Dedifferentiated amniotic fluid mesenchymal stem cell (primary cell): ENCODE data around the gene RIMS4.

Source experiments
- DNase-seq: peaks from one replicate; pipeline ENCODE4 v3.0.0-alpha.2; 2016; ENCODE audit errors: extremely low spot score

RIMS4 gene

DNA sequence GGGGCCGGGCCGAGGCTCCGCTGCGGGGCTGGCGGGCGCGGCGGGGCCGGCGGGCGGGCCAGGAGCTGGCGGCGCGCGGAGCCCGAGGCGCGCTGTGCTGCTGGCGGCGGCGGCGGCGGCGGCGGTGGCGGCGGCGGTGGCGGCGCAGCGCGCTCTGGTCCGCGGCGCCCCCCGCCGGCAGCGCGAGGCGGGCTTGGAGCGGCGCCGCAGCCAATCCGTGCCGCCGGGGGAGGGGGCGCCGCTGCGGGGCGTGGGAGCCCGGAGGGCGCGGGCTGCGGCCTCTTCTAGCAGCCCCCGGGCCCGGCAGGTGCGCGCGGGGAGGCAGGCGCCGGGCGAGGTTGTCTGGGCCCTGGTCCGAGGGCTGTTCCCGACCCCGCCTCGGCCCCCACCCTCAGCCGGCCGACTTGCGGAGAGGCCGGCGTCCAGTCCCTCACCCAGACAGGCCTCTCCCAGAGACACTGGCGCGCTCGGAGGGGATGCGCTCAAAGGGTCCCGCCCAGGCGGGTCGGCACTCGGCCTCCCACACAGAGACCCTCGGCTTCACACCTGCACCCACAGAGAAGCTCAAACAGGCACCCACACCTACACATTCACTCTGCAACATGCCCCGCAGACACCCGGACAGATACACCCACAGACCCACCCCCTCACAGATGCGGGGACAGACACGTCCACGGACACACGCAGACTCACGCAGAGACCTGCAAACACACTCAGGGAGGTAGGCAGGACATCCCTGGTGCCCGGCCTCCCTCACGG is at the start of gene RIMS4:
TSS of gene RIMS4 (minus strand) at position 156 of the 759 bp plus-strand sequence. CDS start 275 bp downstream, outside the sequence.
- DNase-seq = no peak

- DNase-seq = no peak
Observed at GRCh38 chr20:44858606-44859360, 48.4 kb upstream of the RIMS4 start.

GRCh38 chr20:44856856-44857448 is 46.6 kb upstream of the RIMS4 start:
- DNase-seq = no peak

DNA sequence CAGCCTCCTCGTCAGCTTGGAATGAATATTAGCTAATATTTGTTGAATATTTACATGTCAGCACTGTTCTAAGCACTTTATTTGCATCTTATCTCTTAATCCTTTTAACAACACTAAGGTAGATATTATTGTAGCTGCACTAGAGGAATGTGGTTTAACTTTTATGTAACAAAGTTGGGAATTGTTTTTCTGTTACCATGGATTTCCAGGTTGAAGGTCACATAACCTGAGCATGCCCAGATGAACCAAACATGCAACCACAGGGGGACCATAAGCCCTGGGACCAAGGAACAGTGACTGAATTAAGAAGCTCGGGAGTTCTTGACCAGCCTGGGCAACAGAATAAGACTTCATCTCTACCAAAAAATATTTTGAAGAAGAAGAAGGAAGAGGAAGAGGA is 46.1 kb upstream of the RIMS4 start:
- no peak for DNase-seq

GRCh38 chr20:44851545-44851944 is 41.2 kb upstream of the RIMS4 start:
- no peak for DNase-seq

DNA sequence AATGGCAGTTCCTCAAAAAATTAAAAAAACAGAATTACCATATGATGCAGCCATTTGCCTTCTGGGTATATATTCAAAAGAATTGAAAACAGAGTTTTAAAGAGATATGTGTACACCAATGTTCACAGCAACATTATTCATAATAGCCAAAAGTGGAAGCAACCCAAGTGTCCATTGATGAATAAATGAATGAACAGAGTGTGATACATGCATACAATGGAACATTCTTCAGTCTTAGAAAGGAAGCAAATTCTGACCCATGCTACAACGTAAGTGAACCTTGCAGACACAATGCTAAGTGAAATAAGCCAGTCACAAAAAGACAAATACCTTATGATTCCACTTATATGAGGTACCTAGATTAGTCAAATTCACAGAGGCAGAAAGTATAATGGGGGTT is 40.5 kb upstream of the RIMS4 start:
- DNase-seq = no peak

DNA sequence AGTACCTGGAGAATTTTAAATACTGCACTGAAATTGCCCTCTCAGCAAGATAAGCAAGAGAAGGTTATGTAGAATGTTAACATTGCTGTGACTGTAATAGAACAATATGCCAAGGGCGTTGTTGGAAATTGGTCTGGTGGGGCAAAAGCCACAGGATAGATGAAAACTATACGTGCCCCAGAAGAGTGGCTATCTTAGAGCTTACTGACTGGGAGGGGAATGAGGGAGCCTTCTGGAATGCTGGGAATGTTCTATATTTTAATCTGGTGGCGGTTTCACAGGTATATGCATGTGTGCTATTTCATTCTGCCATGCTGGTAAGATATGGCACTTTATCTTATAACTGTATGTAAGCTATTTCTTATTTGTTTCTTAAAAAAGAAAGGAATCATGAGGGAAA is 39.9 kb upstream of the RIMS4 start:
- DNase-seq = no peak

DNA sequence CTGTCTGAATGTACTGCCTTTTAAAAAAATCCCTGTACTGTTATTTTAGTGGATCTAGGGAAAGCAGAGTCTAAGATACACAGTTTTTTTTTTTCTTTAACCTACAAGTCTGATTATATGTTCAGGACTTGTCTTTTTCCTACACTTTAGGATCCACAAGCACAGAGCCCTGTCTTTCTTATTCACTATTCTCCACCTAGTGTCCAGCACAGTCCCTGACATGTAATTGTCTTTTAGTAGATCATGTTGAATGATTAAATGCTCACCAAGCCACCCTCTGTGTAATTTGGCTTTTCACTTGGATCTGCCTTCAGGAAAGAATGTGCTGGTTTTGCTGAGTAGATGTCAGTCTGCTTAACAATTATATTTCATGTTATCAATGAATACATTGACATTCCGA is 39.4 kb upstream of the RIMS4 start:
- DNase-seq = no peak

GRCh38 chr20:44848254-44849015 is 38.1 kb upstream of the RIMS4 start:
- no peak for DNase-seq

GRCh38 chr20:44843876-44844275 is 33.5 kb upstream of the RIMS4 start:
- no peak for DNase-seq

DNA sequence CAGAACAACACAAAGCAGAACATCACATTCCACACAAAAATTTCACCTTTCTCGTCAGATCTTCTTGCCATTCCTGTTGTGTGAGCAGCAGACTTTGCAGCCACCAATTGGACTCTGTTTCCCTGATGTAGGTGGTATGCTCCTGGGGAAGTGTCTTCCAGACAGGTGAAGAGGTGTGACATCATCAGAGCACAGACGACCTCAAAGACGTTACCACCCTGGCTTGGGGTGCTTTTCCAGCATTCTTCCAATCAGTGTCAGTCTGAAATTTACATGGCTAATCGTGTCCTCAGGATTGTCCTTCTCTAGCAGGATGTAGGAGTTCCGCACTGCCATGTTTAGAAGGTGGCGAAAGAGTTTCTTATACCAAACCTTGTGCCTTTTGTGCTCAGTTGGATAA is 31.6 kb upstream of the RIMS4 start:
- DNase-seq = no peak

DNA sequence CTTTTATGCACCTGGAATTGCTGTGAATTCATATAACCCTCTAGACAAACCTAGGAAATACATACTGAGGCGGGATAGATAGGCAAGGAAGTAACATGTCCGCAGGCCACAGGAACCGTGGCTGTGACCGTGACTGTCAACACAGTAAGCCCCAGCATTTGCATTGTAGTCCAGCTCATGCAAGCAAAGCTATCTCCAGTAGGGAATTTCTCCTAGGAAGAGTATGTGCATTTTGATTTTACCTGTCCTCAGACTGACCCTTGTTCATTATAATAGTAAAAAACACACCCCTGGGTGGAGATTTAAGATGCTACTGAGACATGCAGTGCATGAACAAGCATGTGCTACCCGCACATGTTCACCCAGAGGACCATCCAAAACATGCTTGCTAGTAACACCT is 30.5 kb upstream of the RIMS4 start:
- DNase-seq = no peak

DNA sequence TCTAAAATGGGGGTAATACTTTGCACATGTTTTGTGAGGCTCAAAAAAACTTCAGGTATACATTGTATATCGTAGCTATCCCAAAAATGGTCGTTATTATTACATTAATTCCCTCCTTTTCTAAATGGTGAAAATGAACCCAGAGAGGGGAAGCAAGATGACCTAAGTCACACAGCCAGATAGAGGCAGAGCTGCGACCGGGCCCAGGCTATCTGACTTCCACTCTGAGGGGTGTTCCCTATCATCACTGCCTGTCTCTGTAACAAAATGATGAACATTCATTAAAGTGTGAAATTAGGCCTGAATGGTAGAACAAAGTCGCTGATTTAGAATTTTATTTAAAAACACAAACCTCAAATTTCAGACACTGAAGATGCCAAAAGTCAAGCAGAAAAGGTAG is 29.1 kb upstream of the RIMS4 start:
- no peak for DNase-seq

- no peak for DNase-seq
Observed at GRCh38 chr20:44838521-44838920, 28.2 kb upstream of the RIMS4 start.

DNA sequence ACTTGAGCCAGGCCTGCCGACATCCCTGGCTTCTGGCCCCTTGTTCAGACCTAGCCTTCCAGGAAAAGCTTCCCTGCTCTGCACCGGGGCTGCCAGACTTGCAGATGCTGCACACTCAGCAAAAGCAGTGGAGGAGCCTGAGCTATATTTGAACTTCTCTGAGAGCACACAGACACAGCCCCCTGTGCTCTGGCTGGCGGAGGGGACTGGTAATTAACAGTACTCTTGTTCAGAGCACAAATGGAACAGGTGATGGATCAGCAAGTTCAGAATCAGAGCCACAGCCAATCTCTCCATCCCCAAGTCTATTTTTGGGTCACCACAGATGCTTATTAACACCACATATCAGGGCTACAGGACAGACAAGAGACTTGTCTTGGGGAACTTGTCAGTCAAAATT is 27.6 kb upstream of the RIMS4 start:
- DNase-seq = no peak

DNA sequence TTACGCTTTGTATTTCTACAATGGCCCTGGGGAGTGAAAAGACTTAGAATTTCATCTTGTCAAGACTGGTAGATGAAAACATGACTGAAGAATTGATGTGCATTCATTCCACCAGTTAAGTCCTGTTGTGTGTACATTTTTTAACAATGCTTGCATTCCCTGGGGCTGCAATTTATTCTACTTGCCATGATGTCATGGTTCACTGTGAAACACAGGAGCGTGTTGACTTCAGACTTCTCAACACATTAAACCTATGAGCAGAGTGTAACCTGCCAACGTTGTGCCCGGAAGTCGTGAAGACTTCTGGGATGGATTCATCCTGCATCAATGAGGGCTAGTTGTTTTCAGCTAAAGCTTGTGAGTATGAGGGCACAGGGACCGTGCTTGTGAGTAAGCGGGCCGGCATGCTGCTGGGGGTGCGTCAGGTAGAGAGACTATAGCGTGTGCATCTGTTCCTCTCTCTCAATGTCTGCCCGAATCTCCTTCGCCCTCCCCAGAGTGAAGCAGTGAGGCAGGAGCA is 26.3 kb upstream of the RIMS4 start:
- DNase-seq = no peak

DNA sequence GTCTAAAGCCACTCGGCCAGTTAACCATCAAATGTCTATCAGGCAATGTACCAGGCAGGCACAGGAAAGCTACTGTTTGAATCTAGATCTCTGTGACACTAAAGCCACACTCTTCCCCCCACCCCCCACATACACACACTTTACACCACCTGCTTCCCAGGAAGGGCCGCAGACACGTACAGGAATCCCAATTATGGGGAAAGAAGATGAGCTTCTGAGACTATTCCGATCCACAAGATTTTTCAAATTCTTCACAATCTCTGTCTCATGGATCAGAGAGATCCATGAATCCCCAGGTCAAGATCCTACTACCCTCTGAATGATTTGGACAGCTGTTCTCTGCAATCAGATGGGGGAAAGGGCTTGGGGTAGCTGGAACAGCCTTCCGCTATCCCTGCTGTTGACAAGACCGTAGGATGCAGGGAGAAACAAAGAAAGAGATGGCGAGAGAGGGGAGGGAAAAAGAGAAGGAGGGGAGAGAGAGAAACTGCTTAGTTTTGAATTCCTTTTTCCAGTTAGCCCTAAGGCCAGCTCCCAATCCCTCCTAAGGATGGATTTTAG is 25.4 kb upstream of the RIMS4 start:
- DNase-seq = no peak

- no peak for DNase-seq
Observed at GRCh38 chr20:44835116-44835515, 24.8 kb upstream of the RIMS4 start.

DNA sequence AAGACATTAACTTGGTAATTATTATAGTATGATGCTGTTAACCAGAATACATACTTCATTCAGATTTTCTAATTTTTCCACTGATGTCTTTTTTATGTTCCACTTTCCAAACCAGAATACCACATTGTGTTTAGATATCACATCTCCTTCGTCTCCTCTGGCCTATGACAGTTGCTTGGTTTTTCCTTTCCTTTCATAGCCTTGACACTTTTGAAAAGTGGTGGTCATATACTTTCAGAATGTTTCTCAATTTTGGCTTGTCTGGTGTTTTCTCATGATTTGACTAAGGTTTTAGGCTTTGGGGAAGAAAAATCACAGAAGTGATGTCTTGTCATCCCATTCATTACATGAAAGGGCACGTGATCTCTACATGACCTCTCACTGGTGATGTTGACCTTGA is 24.3 kb upstream of the RIMS4 start:
- DNase-seq = no peak

GRCh38 chr20:44833437-44833836 is 23.1 kb upstream of the RIMS4 start:
- DNase-seq = no peak

DNA sequence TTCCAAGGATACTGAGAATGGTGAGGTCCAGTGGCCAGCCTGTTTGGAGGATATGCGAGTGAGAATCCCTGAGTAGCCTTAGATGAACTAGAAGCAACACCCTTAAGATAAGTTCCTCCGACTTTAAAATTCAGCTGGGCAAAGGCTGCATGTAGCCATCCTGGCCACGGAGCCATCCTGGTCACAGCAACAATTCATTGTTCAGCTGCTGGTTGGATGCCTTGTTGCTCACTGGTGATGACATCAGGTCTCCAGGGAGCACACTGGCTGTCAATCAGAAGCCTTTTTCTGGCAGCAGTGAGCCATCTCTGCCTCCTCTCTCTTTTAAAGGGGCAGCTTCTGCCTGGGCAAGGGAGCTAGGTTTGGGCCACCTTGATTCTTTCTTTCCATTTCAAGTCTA is 22.4 kb upstream of the RIMS4 start:
- DNase-seq = no peak

DNA sequence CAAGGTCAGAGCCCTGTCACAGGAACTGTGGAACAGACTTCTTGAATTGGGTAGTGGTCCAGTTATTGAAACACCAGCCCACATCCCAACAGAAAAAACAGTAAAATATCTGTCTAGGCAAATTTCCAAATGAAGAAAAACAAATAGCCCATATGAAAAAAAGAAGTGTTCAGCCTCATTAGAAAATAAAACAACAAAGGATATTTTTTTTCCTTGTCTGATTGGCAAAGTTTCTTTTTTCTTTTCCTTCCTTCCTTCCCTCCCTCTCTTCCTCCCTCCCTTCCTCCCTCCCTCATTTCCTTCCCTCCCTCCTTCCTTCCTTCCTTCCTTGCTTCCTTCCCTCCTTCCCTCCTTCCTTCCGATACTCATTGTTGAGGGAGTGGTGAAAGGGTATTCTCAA is 20.6 kb upstream of the RIMS4 start:
- DNase-seq = no peak
